ENCODE results near the gene TMEM121B.

DNA sequence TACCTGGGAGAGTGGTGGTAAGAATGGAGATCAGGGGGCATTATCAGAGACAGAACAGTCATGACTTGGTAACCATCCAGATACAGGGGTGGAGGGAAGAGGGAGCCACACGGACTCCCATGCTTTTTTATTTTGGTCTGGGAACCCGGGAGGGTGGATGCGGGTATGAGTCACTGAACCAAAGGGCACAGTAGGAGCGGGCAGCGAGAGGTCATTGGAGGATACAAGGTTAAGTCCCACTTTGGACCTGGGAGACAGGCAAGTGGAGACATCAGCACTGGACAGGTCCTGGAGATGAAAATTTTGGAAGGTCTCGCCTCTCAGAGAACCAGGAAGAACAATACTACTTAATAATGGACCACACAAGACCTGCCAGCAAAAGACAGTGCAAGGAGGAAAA lies 31.2 kb upstream of the TMEM121B start:
- no peak for TF ChIP-seq EZH2 (IDR thresholded peaks at IDR 0.05; ENCODE audit: low read length)
- TF ChIP-seq, protein P1, sequence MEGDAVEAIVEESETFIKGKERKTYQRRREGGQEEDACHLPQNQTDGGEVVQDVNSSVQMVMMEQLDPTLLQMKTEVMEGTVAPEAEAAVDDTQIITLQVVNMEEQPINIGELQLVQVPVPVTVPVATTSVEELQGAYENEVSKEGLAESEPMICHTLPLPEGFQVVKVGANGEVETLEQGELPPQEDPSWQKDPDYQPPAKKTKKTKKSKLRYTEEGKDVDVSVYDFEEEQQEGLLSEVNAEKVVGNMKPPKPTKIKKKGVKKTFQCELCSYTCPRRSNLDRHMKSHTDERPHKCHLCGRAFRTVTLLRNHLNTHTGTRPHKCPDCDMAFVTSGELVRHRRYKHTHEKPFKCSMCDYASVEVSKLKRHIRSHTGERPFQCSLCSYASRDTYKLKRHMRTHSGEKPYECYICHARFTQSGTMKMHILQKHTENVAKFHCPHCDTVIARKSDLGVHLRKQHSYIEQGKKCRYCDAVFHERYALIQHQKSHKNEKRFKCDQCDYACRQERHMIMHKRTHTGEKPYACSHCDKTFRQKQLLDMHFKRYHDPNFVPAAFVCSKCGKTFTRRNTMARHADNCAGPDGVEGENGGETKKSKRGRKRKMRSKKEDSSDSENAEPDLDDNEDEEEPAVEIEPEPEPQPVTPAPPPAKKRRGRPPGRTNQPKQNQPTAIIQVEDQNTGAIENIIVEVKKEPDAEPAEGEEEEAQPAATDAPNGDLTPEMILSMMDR (optimal IDR thresholded peaks at IDR 0.05 in 1 of 3, IDR thresholded peaks at IDR 0.05 in 1 of 3, conservative IDR thresholded peaks at IDR 0.05 in 1 of 3; ENCODE audit: extremely low read depth in 1 of 3, insufficient read depth in 2 of 3, low read length in 3 of 3), result no peak

Measured in keratinocyte (primary cell).